HG03280 (cell line): ENCODE data around the gene NDUFS3.

Experiments
- ATAC-seq: cut with Tn5 transposase; IDR thresholded peaks from one replicate; pipeline ENCODE4 v1.9.1; 2021; ENCODE audit warnings: mild to moderate bottlenecking, moderate library complexity; ENCODE audit not compliant: unreplicated experiment

Gene NDUFS3

GRCh38 chr11:47628026-47628425 lies 49.2 kb downstream of the NDUFS3 start:
- ATAC-seq: no peak

DNA sequence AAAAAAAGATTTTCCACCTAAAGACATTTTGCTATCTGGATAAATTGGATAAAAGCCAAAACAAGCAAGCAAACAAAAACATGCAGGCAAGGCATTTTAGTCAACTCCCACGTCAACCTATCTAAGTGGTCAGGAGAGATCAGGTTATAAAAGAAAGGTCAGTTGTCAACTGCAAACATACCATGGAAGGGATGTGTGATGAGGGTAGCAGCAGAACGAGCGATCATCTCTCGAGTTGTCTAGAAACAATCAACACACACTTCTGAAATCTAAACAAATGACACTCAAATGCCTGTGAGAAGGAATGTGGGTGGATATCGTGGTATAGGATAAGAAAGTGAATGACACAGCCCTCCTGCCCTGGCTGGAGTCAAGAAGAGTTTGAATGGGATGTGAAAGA lies 52.6 kb downstream of the NDUFS3 start:
- ATAC-seq: no peak
